Testis (tissue), 2 donors: ENCODE data around the gene FBLN2.

Experiments used
- CTCF ChIP-seq, 3 experiments: fragments of 450-650 bp in 2 of 3; fragments of 200-600 bp in 1 of 3; sonication (generic) in 1 of 3; IDR thresholded peaks; one replicate each; pipeline ENCODE4 v1.5.1; 2016 to 2019; ENCODE audit warnings: antibody characterized with exemption in 3 of 3, mild to moderate bottlenecking in 2 of 3, moderate library complexity in 1 of 3
- POLR2A ChIP-seq: fragments of 450-650 bp; IDR thresholded peaks from one replicate; pipeline ENCODE4 v1.6.1; 2017; ENCODE audit warnings: antibody characterized with exemption, mild to moderate bottlenecking, moderate library complexity

GRCh38 chr3:13543253-13543652 is 5.7 kb upstream of the FBLN2 start:
- TF ChIP-seq CTCF (IDR thresholded peaks at IDR 0.05), result no peak
- TF ChIP-seq POLR2A, result no peak
